Right atrium auricular region (tissue), 2 donors: ENCODE results near the gene SUCLA2. TPM values are rescaled to one million over a fixed set of nuclear protein-coding genes. Genes with fewer than 3 reads are reported as not detected.
A peak's percentile ranks its signal among the peaks of the same experiment; 100 is the strongest.
"Not testable (repeated sequence)": the region's sequence is repeated elsewhere in the genome, so short reads cannot be mapped to it uniquely, and the experiment has no call there.

Experiments
- DNase-seq: peaks from one replicate; pipeline ENCODE4 v3.0.0-alpha.2; 2019; ENCODE audit warnings: low spot score
- H3K27ac ChIP-seq, 2 donors: fragments of 200-600 bp; sonication (generic); 1 replicate in 1 of 2; 2 replicates in 1 of 2; pipeline ENCODE4 v1.5.1; 2016 to 2019
- H3K27me3 ChIP-seq, 2 donors: fragments of 200-600 bp; sonication (generic); one replicate each; pipeline versions ENCODE4 v1.5.1 to v1.6.0; 2017 to 2019
- H3K36me3 ChIP-seq: fragments of 200-600 bp; sonication (generic); one replicate; pipeline ENCODE4 v1.5.1; 2016
- H3K4me1 ChIP-seq, 2 donors: fragments of 200-600 bp; sonication (generic); one replicate each; pipeline versions ENCODE4 v1.5.1 to v1.6.0; 2017 to 2019
- H3K4me3 ChIP-seq, 2 donors: fragments of 200-600 bp; sonication (generic); 1 replicate in 1 of 2; 2 replicates in 1 of 2; pipeline ENCODE4 v1.5.1; 2017 to 2019; ENCODE audit warnings: mild to moderate bottlenecking in 1 of 2, moderate library complexity in 1 of 2
- H3K9me3 ChIP-seq, 2 donors: fragments of 200-600 bp; sonication (generic); one replicate each; pipeline ENCODE4 v1.5.1; 2019
- total RNA-seq, 2 donors: library from RNA; depleted of rRNA; stranded (reverse); fragments of >200 nt; gene quantifications; one replicate each; pipeline ENCODE4 v1.1.0, GENCODE V29; 2016
- TF ChIP-seq, protein P1 (sequence below), 2 donors: fragments of 200-600 bp; sonication (generic); IDR thresholded peaks; one replicate each; pipeline ENCODE4 v1.5.1; 2019; ENCODE audit warnings: antibody characterized with exemption in 2 of 2

Gene SUCLA2
- total RNA-seq, 2 donors from 2014 or later, result 50.3 to 98.3 TPM

DNA sequence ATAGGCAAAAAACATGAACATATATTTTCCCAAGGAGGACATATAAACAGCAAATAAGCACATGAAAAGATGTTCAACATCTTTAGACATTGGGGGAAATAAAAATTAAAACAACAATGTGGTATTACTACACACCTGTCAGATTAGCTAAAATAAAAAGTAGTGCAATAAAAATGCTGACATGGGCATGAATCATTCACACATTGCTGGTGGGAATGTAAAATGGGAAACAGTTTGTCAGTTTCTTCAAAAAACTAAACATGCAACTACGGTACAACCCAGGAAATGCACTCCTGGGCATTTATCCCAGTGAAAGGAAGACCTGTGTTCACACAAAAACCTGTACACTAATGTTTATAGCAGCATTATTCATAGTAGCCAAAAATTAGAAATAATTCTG lies 5.3 kb upstream of the SUCLA2 start:
- DNase-seq, result no peak
- TF ChIP-seq, protein P1, sequence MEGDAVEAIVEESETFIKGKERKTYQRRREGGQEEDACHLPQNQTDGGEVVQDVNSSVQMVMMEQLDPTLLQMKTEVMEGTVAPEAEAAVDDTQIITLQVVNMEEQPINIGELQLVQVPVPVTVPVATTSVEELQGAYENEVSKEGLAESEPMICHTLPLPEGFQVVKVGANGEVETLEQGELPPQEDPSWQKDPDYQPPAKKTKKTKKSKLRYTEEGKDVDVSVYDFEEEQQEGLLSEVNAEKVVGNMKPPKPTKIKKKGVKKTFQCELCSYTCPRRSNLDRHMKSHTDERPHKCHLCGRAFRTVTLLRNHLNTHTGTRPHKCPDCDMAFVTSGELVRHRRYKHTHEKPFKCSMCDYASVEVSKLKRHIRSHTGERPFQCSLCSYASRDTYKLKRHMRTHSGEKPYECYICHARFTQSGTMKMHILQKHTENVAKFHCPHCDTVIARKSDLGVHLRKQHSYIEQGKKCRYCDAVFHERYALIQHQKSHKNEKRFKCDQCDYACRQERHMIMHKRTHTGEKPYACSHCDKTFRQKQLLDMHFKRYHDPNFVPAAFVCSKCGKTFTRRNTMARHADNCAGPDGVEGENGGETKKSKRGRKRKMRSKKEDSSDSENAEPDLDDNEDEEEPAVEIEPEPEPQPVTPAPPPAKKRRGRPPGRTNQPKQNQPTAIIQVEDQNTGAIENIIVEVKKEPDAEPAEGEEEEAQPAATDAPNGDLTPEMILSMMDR (IDR thresholded peaks at IDR 0.05), result no peak
- no peaks in the 10 kb centered on the region for H3K27me3 ChIP-seq
- H3K4me1 ChIP-seq, result peaks cover 0 to 9% of the 10 kb centered on the region in 2 donors
- no peaks in the 10 kb centered on the region for H3K9me3 ChIP-seq
- no peak overlapping the region for H3K4me3 ChIP-seq
- no peak overlapping the region for H3K27ac ChIP-seq
- H3K36me3 ChIP-seq, result no peaks in the 10 kb centered on the region

DNA sequence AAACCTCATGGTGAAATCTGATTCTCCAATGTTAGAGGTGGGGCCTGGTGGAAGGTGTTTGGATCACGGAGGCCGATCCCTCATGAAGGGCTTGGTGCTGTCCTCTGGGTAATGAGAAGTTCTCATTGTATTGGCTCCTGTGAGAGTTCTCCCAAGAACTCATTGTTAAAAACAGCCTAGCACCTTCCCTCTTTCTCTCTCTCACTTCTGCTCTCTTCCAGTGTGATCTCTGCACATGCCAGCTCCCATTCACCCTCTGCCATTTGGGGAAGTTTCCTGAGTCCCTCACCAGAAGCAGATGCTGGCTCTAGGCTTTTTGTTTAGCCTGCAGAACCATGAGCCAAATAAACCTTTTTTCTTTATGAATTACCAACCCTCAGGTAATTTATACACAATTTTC lies 3.1 kb upstream of the SUCLA2 start:
- H3K4me3 ChIP-seq, result no peak overlapping the region
- TF ChIP-seq, protein P1 (IDR thresholded peaks at IDR 0.05), result no peak
- no peaks in the 10 kb centered on the region for H3K27me3 ChIP-seq
- H3K36me3 ChIP-seq, result no peaks in the 10 kb centered on the region
- peaks cover 0 to 20% of the 10 kb centered on the region in 2 donors for H3K4me1 ChIP-seq
- no peak overlapping the region for H3K27ac ChIP-seq
- DNase-seq, result no peak
- H3K9me3 ChIP-seq, result no peaks in the 10 kb centered on the region

DNA sequence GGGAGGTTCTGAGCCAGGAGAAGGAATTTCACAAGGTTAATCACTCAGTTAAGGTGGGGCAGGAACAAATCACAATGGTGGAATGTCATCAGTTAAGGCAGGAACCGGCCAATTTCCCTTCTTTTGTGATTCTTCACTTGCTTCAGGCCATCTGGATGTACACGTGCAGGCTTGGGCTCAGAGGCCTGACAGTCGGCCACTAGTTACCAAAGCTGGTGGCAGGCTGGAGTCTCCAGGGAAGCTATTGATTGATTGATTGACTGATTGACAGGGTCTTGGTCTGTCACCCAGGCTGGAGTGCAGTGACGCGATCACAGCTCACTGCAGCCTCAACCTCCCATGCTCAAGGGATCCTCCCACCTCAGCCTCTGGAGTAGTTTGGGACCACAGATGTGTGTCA lies 926 bp upstream of the SUCLA2 start:
- not testable (repeated sequence) for H3K9me3 ChIP-seq, H3K27ac ChIP-seq, DNase-seq, H3K36me3 ChIP-seq, H3K27me3 ChIP-seq
- Histone ChIP-seq H3K4me3 (peak overlapping the region in 1 of 2 donors; percentile 100), H3K4me1 (peaks cover 0 to 34% of the 10 kb centered on the region in 2 donors)

DNA sequence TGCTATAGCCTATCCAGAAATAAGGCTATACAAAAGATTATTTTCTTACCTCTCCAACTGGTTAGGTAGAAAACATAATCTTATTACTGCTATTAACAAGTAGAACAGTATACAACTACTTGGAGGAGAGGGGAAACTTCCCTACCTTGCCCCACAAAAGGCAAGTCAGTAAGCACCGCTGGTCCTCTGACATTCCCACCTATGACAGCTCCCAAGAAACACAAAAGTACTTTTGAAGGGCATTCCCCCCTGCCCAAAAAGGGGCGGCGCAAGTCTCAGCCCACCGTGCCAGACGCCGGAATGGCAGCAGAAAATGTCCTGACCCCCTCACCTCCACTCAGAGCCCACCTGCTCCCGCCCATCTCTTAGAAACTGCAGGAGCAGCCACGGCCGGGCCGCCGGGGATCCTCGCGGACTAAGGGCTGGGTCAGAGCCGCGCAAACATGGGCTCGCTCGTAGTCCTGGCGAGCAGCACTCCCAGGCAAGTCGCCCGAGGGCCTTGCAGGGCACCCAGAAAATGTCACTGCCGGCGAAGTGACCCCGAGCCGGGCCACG lies 437 bp downstream of the SUCLA2 start:
- H3K4me3 ChIP-seq, result peak overlapping the region; percentile 84 to 100
- no peaks in the 10 kb centered on the region for H3K27me3 ChIP-seq
- TF ChIP-seq, protein P1 (IDR thresholded peaks at IDR 0.05), result no peak
- peak overlapping the region; percentile 66 to 92 for H3K27ac ChIP-seq
- no peaks in the 10 kb centered on the region for H3K9me3 ChIP-seq
- peaks cover 0 to 37% of the 10 kb centered on the region in 2 donors for H3K4me1 ChIP-seq
- DNase-seq, result no peak
- no peaks in the 10 kb centered on the region for H3K36me3 ChIP-seq

DNA sequence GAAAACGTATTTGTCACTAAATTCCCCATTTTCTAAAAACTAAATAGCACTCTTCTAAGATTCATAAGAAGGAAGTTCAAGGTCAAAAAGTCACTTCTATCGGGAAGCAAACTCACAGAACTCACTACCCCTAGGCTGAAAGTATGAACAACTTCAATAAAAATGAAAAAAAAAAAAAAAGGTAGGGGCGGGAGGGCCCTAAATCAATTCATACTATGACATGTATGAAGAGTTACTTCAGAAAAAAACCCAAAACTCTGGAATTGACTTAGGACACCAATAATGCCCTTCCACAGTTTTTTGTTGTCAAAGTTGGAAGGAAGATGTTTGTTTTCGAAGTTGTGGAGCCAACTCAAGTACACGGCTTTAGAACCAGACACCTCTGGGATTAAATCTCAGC lies 1.1 kb downstream of the SUCLA2 start:
- no peaks in the 10 kb centered on the region for H3K27me3 ChIP-seq
- DNase-seq, result no peak
- H3K27ac ChIP-seq, result peak overlapping the region in 1 of 2 donors; percentile 92
- H3K4me3 ChIP-seq, result peak overlapping the region; percentile 84 to 100
- H3K9me3 ChIP-seq, result no peaks in the 10 kb centered on the region
- TF ChIP-seq, protein P1 (IDR thresholded peaks at IDR 0.05), result no peak
- H3K4me1 ChIP-seq, result peaks cover 0 to 37% of the 10 kb centered on the region in 2 donors
- H3K36me3 ChIP-seq, result no peaks in the 10 kb centered on the region

DNA sequence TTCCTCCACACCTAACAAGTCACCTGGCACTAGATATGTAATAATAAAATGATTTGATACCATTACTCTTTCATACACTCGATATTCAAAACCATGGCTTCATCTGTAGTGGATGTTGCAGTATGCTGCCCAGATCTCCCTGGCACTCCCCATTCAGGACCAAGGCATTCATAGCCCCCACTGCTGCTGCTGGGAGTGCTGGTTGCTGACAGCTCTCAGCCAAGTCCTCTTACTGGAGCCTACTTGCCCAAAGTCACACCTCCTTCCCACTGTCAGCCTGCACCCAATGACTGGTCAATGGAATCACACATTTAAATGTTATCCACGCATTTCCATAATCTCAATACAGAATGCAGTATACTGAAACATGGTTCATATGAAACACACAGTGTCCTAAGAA lies 3.7 kb downstream of the SUCLA2 start:
- H3K4me1 ChIP-seq, result peaks cover 0 to 37% of the 10 kb centered on the region in 2 donors
- no peak for DNase-seq

More for the DNA sequence above, 3.7 kb downstream of the SUCLA2 start:
- H3K27me3 ChIP-seq, result no peaks in the 10 kb centered on the region
- H3K9me3 ChIP-seq, result no peaks in the 10 kb centered on the region
- H3K27ac ChIP-seq, result no peak overlapping the region
- peaks cover 10% of the 10 kb centered on the region for H3K36me3 ChIP-seq
- H3K4me3 ChIP-seq, result no peak overlapping the region
- TF ChIP-seq, protein P1 (IDR thresholded peaks at IDR 0.05), result no peak
